ENCODE results near the gene DUSP9.

- no peak for TF ChIP-seq CTCF (IDR thresholded peaks at IDR 0.05)
- no peak for TF ChIP-seq POLR2A (IDR thresholded peaks at IDR 0.05)
Measured at GRCh38 chrX:153689654-153690465, 42.9 kb downstream of the DUSP9 start.

Data from right lobe of liver (tissue), 4 donors.